K562 (cell line): ENCODE measurements around the gene BRWD1. TPM values are rescaled to one million over a fixed set of nuclear protein-coding genes. Genes with fewer than 3 reads are reported as not detected.

Source experiments
- GABPB2 ChIP-seq: fragments of 250-450 bp; sonication (Bioruptor Pico); conservative IDR thresholded peaks from 2 replicates; pipeline ENCODE4 v1.5.1; 2021; ENCODE audit warnings: mild to moderate bottlenecking
- KHSRP ChIP-seq: fragments of 450-650 bp; IDR thresholded peaks from 2 replicates; pipeline ENCODE4 v1.6.1; 2017
- RNF2 ChIP-seq: sonication (generic); IDR thresholded peaks from 2 replicates; pipeline ENCODE4 v1.6.1; 2016
- SLC30A9 ChIP-seq: fragments of 250-450 bp; sonication (Bioruptor Pico); IDR thresholded peaks from 2 replicates; pipeline ENCODE4 v1.8.0; 2022; ENCODE audit warnings: mild to moderate bottlenecking, moderate library complexity
- SOX6 ChIP-seq: fragments of 450-650 bp; IDR thresholded peaks from 2 replicates; pipeline ENCODE4 v1.6.1; 2014; ENCODE audit warnings: mild to moderate bottlenecking
- ZBTB1 ChIP-seq: sonication (generic); formaldehyde crosslinking; IDR thresholded peaks from 2 replicates; pipeline ENCODE4 v1.8.1; 2023; ENCODE audit warnings: missing genetic modification reagents, low read depth, mild to moderate bottlenecking, borderline replicate concordance
- ZKSCAN1 ChIP-seq: fragments of 150-350 bp; IDR thresholded peaks from 2 replicates; pipeline ENCODE4 v1.6.1; 2016; ENCODE audit warnings: low read depth, low read length
- ZNF140 ChIP-seq: fragments of 250-450 bp; sonication (Bioruptor Pico); IDR thresholded peaks from 2 replicates; pipeline ENCODE4 v1.8.0; 2021; ENCODE audit warnings: moderate library complexity, mild to moderate bottlenecking, inconsistent platforms
- ZNF143 ChIP-seq: sonication (generic); formaldehyde crosslinking; IDR thresholded peaks from 2 replicates; pipeline ENCODE4 v1.9.0; 2022; ENCODE audit warnings: mild to moderate bottlenecking, missing genetic modification reagents
- ZNF282 ChIP-seq: sonication (generic); formaldehyde crosslinking; IDR thresholded peaks from 2 replicates; pipeline ENCODE4 v1.8.1; 2023; ENCODE audit warnings: missing genetic modification reagents
- ZNF408 ChIP-seq: fragments of 250-450 bp; sonication (Bioruptor Pico); IDR thresholded peaks from 2 replicates; pipeline ENCODE4 v1.4.0; 2020; ENCODE audit warnings: low read depth, mild to moderate bottlenecking, moderate library complexity
- ZNF707 ChIP-seq: fragments of 250-450 bp; sonication (Bioruptor Pico); conservative IDR thresholded peaks from 2 replicates; pipeline ENCODE4 v1.8.0; 2022; ENCODE audit warnings: inconsistent platforms, mild to moderate bottlenecking, moderate library complexity
- polyA plus RNA-seq, 8 experiments: library from polyadenylated mRNA; depleted of rRNA in 4 of 8; stranded (reverse) in 5 of 8; unstranded in 3 of 8; fragments of >200 nt; fragmentation: Nextera tagmentation in 2 of 8; fragmentation: Illumina TruSeq in 1 of 8; extraction: Ambion mirVana in 2 of 8; extraction: Trizol in 1 of 8; gene quantifications; 2 replicates each; pipeline versions ENCODE4 v1.2.1 to v1.2.3, GENCODE V29; 2011 to 2014; ENCODE audit warnings: inconsistent platforms in 1 of 8, missing spikeins in 1 of 8
- total RNA-seq, 7 experiments: library from RNA; depleted of rRNA in 6 of 7; stranded (reverse); fragments of >200 nt in 6 of 7; fragmentation: Illumina TruSeq in 2 of 7; extraction: Trizol in 2 of 7; gene quantifications; 2 replicates each; pipeline versions ENCODE4 v1.2.1 to v1.2.3, GENCODE V29; 2011 to 2021; ENCODE audit warnings: low replicate concordance in 1 of 7
- TF ChIP-seq, protein P1 (sequence below): fragments of 450-650 bp; formaldehyde crosslinking; IDR thresholded peaks from 2 replicates; pipeline ENCODE4 v1.4.0; 2020; ENCODE audit warnings: mild to moderate bottlenecking, moderate library complexity
- TF ChIP-seq, protein P2 (sequence below): fragments of 250-450 bp; sonication (Bioruptor Pico); IDR thresholded peaks from 2 replicates; pipeline ENCODE4 v1.4.0; 2020; ENCODE audit warnings: mild to moderate bottlenecking, moderate library complexity, borderline replicate concordance
- TF ChIP-seq, protein P3 (sequence below): fragments of 250-450 bp; sonication (Bioruptor Pico); IDR thresholded peaks from 2 replicates; pipeline ENCODE4 v1.4.0; 2020; ENCODE audit warnings: mild to moderate bottlenecking

The BRWD1 gene
- total and polyA plus RNA-seq, 9 of the 15 experiments (the other 6 are each of a cell fraction or from before 2014, with no cell fraction given), result 10.1 to 60.2 (median 34.1) TPM

DNA sequence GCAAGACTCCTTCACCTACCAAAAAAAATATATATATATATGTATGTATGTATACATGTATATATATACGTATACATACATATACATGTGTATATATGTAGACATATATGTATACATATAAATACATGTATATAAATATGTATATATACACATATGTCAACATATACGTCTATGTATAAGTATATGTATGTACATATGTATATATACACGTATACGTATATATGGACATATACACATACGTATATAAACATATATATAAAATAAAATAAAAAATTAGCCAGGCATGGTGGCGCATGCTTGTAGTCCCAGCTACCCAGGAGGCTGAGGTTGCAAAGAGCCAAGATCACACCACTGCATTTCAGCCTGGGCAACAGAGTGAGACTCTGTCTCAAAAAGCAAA, 31.6 kb downstream of the BRWD1 start (continued):
- TF ChIP-seq, protein P1, sequence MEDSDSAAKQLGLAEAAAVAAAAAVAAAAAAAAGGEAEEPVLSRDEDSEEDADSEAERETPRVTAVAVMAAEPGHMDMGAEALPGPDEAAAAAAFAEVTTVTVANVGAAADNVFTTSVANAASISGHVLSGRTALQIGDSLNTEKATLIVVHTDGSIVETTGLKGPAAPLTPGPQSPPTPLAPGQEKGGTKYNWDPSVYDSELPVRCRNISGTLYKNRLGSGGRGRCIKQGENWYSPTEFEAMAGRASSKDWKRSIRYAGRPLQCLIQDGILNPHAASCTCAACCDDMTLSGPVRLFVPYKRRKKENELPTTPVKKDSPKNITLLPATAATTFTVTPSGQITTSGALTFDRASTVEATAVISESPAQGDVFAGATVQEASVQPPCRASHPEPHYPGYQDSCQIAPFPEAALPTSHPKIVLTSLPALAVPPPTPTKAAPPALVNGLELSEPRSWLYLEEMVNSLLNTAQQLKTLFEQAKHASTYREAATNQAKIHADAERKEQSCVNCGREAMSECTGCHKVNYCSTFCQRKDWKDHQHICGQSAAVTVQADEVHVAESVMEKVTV (CRISPR knock-in tag), result no peak
- TF ChIP-seq, protein P2, sequence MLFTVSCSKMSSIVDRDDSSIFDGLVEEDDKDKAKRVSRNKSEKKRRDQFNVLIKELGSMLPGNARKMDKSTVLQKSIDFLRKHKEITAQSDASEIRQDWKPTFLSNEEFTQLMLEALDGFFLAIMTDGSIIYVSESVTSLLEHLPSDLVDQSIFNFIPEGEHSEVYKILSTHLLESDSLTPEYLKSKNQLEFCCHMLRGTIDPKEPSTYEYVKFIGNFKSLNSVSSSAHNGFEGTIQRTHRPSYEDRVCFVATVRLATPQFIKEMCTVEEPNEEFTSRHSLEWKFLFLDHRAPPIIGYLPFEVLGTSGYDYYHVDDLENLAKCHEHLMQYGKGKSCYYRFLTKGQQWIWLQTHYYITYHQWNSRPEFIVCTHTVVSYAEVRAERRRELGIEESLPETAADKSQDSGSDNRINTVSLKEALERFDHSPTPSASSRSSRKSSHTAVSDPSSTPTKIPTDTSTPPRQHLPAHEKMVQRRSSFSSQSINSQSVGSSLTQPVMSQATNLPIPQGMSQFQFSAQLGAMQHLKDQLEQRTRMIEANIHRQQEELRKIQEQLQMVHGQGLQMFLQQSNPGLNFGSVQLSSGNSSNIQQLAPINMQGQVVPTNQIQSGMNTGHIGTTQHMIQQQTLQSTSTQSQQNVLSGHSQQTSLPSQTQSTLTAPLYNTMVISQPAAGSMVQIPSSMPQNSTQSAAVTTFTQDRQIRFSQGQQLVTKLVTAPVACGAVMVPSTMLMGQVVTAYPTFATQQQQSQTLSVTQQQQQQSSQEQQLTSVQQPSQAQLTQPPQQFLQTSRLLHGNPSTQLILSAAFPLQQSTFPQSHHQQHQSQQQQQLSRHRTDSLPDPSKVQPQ (CRISPR knock-in tag), result no peak
- TF ChIP-seq RNF2 (no peak), ZNF707 (CRISPR knock-in tag) (peak; percentile 67; the same call in 1 of the 2 replicates), ZBTB1 (CRISPR knock-in tag) (no peak), ZNF282 (CRISPR knock-in tag) (no peak), ZKSCAN1 (no peak), KHSRP (no peak), SLC30A9 (CRISPR knock-in tag) (0 out of 2 replicates have a peak, but pooled peaks have one; percentile 33), ZNF140 (peak; percentile 77; the same call in 1 of the 2 replicates), GABPB2 (CRISPR knock-in tag) (no peak), ZNF143 (no peak), ZNF408 (peak; percentile 83; the same call in 1 of the 2 replicates), SOX6 (no peak)
- TF ChIP-seq, protein P3, sequence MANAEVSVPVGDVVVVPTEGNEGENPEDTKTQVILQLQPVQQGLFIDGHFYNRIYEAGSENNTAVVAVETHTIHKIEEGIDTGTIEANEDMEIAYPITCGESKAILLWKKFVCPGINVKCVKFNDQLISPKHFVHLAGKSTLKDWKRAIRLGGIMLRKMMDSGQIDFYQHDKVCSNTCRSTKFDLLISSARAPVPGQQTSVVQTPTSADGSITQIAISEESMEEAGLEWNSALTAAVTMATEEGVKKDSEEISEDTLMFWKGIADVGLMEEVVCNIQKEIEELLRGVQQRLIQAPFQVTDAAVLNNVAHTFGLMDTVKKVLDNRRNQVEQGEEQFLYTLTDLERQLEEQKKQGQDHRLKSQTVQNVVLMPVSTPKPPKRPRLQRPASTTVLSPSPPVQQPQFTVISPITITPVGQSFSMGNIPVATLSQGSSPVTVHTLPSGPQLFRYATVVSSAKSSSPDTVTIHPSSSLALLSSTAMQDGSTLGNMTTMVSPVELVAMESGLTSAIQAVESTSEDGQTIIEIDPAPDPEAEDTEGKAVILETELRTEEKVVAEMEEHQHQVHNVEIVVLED (CRISPR knock-in tag), result 0 out of 2 replicates have a peak, but pooled peaks have one; percentile 16
